A673 (cell line): Measurements from ENCODE around the gene PSMA5.

Experiments
- CTCF ChIP-seq: fragments of 300-800, 200-600 bp; sonication (generic); conservative IDR thresholded peaks from 2 replicates; pipeline ENCODE4 v1.5.1; 2017; ENCODE audit warnings: low read depth, mild to moderate bottlenecking, antibody characterized with exemption, low read length, moderate library complexity, mixed read lengths
- EZH2 ChIP-seq: fragments of 200-600 bp; sonication (generic); IDR thresholded peaks from 2 replicates; pipeline ENCODE4 v1.6.1; 2017; ENCODE audit warnings: borderline replicate concordance, low read depth, mild to moderate bottlenecking, mixed read lengths, antibody characterized with exemption, low read length; ENCODE audit not compliant: poor library complexity, severe bottlenecking

- no peak for TF ChIP-seq CTCF
- no peak for TF ChIP-seq EZH2
These were observed 27.7 kb downstream of the PSMA5 start for GRCh38 chr1:109398343-109399225.
